SK-N-DZ (cell line): ENCODE measurements around the gene GMEB2. TPM values are rescaled to one million over a fixed set of nuclear protein-coding genes. Genes with fewer than 3 reads are reported as not detected.
A peak's percentile ranks its signal among the peaks of the same experiment; 100 is the strongest.
"Not testable (repeated sequence)": the region's sequence is repeated elsewhere in the genome, so short reads cannot be mapped to it uniquely, and the experiment has no call there.

Source experiments
- DNase-seq: peaks from one replicate; pipeline ENCODE4 v3.0.0-alpha.2; 2015; ENCODE audit warnings: low spot score
- polyA plus RNA-seq, 2 experiments: library from polyadenylated mRNA; depleted of rRNA; stranded (reverse); fragments of >200 nt; gene quantifications; 2 replicates each; pipeline ENCODE4 v1.2.3, GENCODE V29; 2014

GMEB2 gene
- 21.0 and 24.1 TPM in 2 replicates for polyA plus RNA-seq (2014; cell fraction: cytosol; rRNA removed)
- polyA plus RNA-seq (2014; cell fraction: nucleus; rRNA removed): 27.4 and 33.7 TPM in 2 replicates

- DNase-seq: peak; percentile 78
These were observed at the start of gene GMEB2 for GRCh38 chr20:63626424-63627128. Gene GMEB2 (minus strand): TSS chr20:63627101. CDS start chr20:63619397, 7,704 bp downstream.

DNA sequence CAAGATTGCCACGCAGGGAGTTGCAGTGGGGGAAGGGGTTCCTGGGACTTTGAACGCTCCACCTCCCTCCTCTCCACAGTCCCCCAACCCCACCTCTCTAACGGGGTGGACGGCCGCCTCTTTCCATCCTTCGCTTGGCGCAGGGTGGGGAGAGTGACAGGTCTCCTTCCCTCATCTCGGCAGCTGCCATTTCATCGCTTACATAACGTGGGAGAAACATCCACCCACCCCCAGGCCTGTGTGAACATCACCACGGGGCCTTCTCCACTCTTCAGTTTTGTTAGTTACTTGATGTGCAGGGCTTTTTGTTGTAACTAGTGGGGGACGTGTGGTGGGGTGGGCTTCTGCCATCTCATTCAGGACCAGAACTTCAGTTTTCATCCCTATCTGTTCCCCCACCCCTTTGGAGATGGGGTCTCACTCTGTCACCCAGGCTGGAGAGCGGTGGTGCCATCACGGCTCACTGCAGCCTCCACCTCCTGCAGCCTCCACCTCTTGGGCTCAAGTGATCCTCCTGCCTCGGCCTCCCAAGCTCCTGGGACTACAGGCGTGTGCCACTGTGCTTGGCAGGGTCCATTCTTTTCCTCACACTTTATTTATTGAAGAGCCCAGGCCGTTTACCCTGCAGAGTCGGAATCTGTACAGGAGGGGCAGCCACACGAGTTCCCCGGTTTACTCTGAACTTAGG lies 48.9 kb upstream of the GMEB2 start:
- DNase-seq: no peak

GRCh38 chr20:63673951-63674350 lies 47.0 kb upstream of the GMEB2 start:
- no peak for DNase-seq

GRCh38 chr20:63672666-63673065 lies 45.8 kb upstream of the GMEB2 start:
- no peak for DNase-seq

DNA sequence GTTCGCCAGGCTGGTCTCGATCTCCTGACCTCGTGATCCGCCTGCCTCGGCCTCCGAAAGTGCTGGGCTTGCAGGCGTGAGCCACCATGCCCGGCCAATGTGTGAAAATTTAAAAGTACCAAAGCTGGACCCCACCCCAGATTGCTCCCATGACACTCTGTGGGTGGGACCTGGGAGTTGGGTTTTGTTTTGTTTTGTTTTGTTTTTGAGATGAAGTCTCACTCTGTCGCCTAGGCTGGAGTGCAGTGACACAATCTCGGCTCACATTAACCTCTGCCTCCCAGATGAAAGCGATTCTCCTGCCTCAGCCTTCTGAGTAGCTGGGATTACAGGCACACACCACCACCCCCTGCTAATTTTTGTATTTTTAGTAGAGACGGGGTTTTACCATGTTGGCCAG lies 44.8 kb upstream of the GMEB2 start:
- not testable (repeated sequence) for DNase-seq

DNA sequence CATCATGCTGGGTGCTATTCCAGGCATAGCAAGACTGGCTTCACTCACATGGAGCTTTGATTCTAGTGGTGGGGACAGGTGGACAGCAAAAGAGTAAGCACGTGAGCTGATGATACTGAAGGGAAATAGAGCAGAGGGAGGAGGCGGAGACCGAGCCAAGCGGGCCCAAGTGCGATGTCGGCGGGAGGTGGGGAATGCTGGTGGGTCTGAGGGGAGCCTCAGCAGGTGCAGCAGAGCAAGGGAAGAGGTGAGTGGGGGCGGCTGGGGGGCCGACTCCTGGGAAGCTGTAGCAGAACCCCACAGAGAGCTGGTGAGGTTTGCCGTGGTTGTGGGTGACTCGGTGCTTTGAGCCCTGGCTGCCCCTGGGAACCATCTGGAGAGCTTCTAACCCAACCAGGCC lies 41.5 kb upstream of the GMEB2 start:
- no peak for DNase-seq

GRCh38 chr20:63667858-63668257 lies 41.0 kb upstream of the GMEB2 start:
- DNase-seq: no peak

GRCh38 chr20:63665708-63666107 lies 38.8 kb upstream of the GMEB2 start:
- DNase-seq: no peak

DNA sequence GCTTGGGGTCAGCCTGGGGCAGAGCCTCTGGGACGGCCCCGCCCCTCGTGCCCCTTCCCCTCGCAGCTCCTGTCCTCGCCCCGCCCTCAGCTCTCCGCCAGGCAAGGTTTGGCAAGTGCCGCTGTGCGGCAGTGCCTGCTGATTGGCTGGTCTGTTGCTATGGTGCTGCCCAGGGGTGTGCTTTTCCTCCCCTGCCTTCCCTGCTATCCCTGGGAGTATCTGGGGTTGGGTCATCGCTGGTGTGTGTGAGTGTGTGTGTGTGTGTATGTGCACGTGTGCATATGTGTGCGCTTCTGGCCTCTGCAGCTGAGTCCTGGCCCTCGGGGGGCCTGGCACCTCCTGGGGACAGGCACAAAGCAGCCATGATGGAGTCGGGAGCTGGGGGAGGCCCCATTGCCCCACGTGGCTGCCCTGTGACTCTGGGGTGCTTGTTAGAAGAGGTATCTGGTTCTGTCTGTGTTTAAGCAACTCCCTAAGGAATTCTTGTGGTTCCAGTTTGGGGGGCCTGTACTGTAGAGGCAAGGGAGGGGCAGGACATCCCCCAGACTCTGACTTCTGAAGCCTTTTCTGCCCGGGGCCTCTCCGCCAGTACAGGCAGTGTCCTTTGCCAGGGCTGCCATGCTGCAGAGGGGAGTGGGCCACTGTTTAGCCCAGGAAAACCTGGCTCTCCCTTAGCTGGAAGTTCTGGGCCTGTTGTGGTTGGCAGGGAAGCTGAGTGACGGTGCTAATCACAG lies 38.1 kb upstream of the GMEB2 start:
- no peak for DNase-seq

GRCh38 chr20:63664143-63664851 lies 37.4 kb upstream of the GMEB2 start:
- no peak for DNase-seq

DNA sequence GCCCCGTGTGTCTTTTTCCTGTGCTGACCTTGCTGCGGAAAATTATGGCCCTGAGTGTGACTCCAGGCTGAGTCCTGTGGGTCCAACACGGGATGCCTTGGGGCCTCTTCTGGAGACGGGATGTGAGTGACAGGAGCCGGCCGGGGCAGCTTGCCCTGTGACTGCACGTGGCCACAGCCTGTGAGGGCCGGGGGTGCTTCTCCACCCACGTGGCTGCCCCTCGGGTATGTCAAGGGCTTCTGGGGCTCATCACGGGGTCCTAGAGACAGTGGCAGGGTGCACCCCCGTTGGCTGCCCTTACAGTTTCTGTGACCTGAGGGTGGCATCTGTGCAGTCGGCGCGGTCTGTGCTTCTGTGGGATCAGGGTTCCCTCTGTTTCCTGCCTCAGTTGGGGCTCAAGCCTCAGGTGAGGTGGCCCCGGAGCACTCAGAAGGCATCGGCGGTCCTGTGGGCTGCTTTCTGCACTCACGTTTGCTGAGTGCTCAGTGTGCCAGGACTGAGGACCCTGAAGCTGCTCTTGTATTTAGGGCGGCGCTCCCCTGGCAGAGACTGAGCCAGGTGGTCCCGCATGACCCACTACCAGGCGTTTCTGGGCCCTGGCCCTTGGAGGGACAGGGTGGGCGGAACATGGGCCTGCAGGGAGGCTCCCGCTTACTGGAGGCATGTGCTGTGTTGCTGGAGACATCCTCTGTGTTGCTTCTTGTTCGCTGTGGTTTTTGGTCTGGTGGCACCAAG lies 36.6 kb upstream of the GMEB2 start:
- no peak for DNase-seq

DNA sequence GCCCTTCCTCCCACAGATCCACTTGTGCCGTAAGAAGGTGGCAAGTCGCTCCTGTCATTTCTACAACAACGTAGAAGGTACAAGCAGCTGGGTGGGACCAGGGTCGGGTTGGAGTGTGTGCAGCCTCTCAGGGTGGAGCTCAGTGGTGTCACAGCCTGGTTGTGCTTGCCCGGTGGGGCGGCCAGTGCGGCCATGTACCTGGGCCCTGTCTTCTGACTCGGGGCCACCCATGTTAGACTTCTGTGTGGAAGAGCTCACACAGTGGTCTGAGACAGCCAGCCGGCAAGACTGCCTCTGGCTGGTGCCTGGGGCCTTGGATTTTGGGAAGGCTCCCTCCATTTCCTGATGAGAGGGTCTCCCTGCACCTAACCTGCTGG lies 35.9 kb upstream of the GMEB2 start:
- DNase-seq: no peak

GRCh38 chr20:63661959-63662812 lies 35.3 kb upstream of the GMEB2 start:
- DNase-seq: no peak

GRCh38 chr20:63661108-63661507 lies 34.2 kb upstream of the GMEB2 start:
- no peak for DNase-seq

DNA sequence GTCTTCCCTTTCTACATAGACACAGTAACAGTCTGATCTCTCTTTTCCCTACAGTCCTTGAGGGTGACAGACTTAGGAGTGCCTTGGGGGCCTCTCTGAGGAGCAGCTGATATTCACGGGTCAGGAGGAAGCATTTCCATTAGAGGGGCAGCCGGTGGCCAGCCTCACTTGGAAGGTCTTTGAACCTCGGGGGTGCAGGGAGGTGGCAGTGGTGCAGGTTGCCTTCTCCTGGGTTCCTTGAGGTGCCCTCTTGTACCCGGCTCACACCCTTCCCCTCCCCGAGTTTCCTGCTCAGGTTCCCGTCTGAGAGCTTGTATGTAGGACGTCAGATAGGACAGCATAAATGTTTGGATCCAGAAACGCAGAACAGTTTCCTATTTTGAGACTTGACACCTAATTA lies 33.7 kb upstream of the GMEB2 start:
- DNase-seq: no peak

- DNase-seq: not testable (repeated sequence)
These were observed 33.3 kb upstream of the GMEB2 start for GRCh38 chr20:63660174-63660573.

DNA sequence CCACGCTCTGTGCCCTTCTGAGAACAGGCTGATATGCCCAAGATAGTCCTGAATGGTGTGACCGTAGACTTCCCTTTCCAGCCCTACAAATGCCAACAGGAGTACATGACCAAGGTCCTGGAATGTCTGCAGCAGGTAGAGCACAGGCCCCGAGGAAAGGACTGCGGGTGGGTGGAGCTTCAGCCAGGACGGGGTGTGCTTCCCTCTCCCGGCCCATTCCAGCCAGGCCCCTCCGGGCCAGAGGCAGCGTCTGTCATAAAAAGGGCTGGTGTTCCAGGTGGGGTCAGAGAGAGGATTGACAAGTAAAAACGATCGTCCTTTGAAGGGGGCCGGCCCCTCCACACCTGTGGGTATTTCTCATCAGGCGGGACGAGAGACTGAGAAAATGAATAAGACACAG lies 32.5 kb upstream of the GMEB2 start:
- no peak for DNase-seq

DNA sequence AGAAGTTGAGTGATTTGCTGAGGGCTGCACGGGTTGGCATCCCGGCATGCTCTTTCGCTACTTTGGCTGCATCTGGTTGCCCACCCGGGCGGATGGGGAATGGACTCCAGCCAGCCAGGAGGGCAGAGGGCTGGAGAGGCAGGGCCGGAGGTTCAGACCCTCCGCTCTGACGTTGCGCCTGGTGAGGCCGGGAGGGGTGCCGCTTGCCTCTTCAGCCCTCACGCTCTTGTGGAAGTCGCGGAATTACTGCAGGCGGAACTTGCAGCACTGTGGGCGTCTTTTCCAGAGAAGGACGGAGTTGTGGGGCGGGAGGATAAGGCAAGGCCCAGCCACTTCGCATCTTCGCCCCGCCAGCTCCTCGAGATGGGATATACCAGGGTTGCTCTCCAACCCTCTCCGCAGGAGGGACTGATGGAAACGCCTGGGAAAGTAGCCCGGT lies 31.9 kb upstream of the GMEB2 start:
- no peak for DNase-seq

DNA sequence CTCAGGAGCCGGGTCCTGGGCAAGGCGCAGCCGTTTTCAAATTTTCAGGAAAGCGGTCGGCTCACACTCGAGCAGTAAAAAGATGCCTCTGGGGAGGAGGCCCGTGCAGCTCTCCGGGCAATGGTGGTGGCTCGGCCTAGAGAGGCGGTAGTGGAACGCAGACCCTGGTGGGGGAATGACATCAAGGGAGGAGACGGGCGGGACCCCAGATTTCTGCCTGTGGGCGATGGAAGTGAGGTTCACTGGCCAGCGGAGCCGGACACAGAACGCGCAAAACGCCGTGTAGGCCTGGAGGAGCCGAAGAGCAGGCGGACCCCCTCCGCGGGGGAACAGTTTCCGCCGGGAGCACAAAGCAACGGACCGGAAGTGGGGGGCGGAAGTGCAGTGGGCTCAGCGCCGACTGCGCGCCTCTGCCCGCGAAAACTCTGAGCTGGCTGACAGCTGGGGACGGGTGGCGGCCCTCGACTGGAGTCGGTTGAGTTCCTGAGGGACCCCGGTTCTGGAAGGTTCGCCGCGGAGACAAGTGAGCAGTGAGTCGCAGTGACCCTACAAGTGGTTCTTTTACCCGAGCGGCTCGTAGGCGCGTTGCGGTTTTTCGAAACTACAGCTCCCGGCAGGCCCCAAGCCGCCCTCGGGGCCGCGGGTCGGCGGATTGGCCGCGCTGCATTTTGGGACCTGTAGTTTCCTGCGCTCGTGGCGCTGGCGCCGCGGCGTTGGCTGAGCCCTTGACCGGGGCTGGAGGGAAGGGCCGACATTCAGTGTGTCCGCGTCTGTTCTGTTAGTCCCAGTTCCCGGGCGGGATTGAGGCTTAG lies 31.2 kb upstream of the GMEB2 start, which contains the start of gene RTEL1:
RTEL1 (plus strand) TSS at position 376 of the 812 bp plus-strand sequence. CDS start 1,091 bp downstream, outside the sequence.
- peak; percentile 95 for DNase-seq
